Keratinocyte (primary cell): ENCODE results near the gene LDLRAP1. TPM values are rescaled to one million over a fixed set of nuclear protein-coding genes. Genes with fewer than 3 reads are reported as not detected.

Source experiments
- DNase-seq: peaks from one replicate; pipeline ENCODE4 v3.0.0-alpha.2; 2011; ENCODE audit warnings: low read depth, missing footprints, low spot score
- FAIRE-seq: peaks from 2 replicates; lab custom pipeline; 2011; peaks lifted over from hg19 to GRCh38; lab: Jason Lieb, UNC
- H2AFZ ChIP-seq: 2 replicates; pipeline ENCODE4 v1.6.0; 2012; ENCODE audit warnings: low read length, control low read depth, inconsistent platforms; ENCODE audit not compliant: control insufficient read depth
- H3K27ac ChIP-seq: 2 replicates; pipeline ENCODE4 v1.5.1; 2011; ENCODE audit warnings: low read length; ENCODE audit not compliant: control insufficient read depth, insufficient read depth
- H3K27me3 ChIP-seq: 3 replicates; pipeline ENCODE4 v1.6.0; 2011; ENCODE audit warnings: low read length; ENCODE audit not compliant: control insufficient read depth, insufficient read depth; ENCODE audit errors: extremely low read depth
- H3K36me3 ChIP-seq, 2 experiments: 2 replicates in 1 of 2; 3 replicates in 1 of 2; pipeline ENCODE4 v1.5.1; 2011; ENCODE audit warnings: low read length in 2 of 2, mild to moderate bottlenecking in 1 of 2; ENCODE audit not compliant: control insufficient read depth in 2 of 2, insufficient read depth in 2 of 2; ENCODE audit errors: extremely low read depth in 1 of 2
- H3K4me1 ChIP-seq: 3 replicates; pipeline ENCODE4 v1.5.1; 2011; ENCODE audit warnings: low read length; ENCODE audit not compliant: control insufficient read depth, insufficient read depth; ENCODE audit errors: extremely low read depth
- H3K4me2 ChIP-seq: 3 replicates; pipeline ENCODE4 v1.6.0; 2011; ENCODE audit warnings: low read depth, low read length; ENCODE audit not compliant: control insufficient read depth, insufficient read depth; ENCODE audit errors: extremely low read depth
- H3K4me3 ChIP-seq, 3 experiments: fragments of 200-600 bp in 1 of 3; sonication (generic) in 1 of 3; 2 replicates in 2 of 3; 3 replicates in 1 of 3; pipeline ENCODE4 v1.5.1; 2011 to 2016; ENCODE audit warnings: low read length in 3 of 3, mild to moderate bottlenecking in 3 of 3, control low read depth in 2 of 3, inconsistent platforms in 1 of 3, low read depth in 1 of 3, mixed read lengths in 1 of 3, mixed run types in 1 of 3, moderate library complexity in 1 of 3; ENCODE audit not compliant: control insufficient read depth in 2 of 3, insufficient read depth in 2 of 3; ENCODE audit errors: extremely low read depth in 1 of 3
- H3K79me2 ChIP-seq: 2 replicates; pipeline ENCODE4 v1.6.0; 2012; ENCODE audit warnings: low read length; ENCODE audit not compliant: control insufficient read depth, insufficient read depth
- H3K9ac ChIP-seq: 3 replicates; pipeline ENCODE4 v1.6.0; 2011; ENCODE audit warnings: low read length; ENCODE audit not compliant: control insufficient read depth, insufficient read depth; ENCODE audit errors: extremely low read depth
- H3K9me1 ChIP-seq: 3 replicates; pipeline ENCODE4 v1.6.0; 2011; ENCODE audit warnings: low read length; ENCODE audit not compliant: control insufficient read depth, insufficient read depth; ENCODE audit errors: extremely low read depth
- H3K9me3 ChIP-seq: 2 replicates; pipeline ENCODE4 v1.5.1; 2012; ENCODE audit warnings: low read depth, low read length; ENCODE audit not compliant: control insufficient read depth
- H4K20me1 ChIP-seq: 3 replicates; pipeline ENCODE4 v1.6.0; 2011; ENCODE audit warnings: low read length; ENCODE audit not compliant: control insufficient read depth, insufficient read depth; ENCODE audit errors: extremely low read depth
- EZH2 ChIP-seq: IDR thresholded peaks from one replicate; pipeline ENCODE4 v1.6.1; 2012; ENCODE audit warnings: inconsistent platforms, mild to moderate bottlenecking, low read length, moderate library complexity
- dilution Hi-C: fragments of 300-500 bp; cut with MboI; formaldehyde crosslinking; loops from one replicate; pipeline ENCODE4 v1.7.0; 2020; ENCODE audit warnings: low sequenced_read_pairs; ENCODE audit not compliant: extremely low pct_ligation_motif_present
- polyA plus RNA-seq, 5 experiments: library from polyadenylated mRNA; depleted of rRNA in 3 of 5; stranded (reverse) in 3 of 5; stranded (forward) in 1 of 5; unstranded in 1 of 5; fragments of >200 nt; gene quantifications; 1 replicate in 1 of 5; 2 replicates in 3 of 5; 3 replicates in 1 of 5; pipeline versions ENCODE4 v1.2.1 to v1.2.3, GENCODE V29; 2011 to 2012; ENCODE audit warnings: missing spikeins in 2 of 5, low read depth in 1 of 5, low replicate concordance in 1 of 5
- TF ChIP-seq, protein P1 (sequence below), 3 experiments: IDR thresholded peaks in 1 of 3; conservative IDR thresholded peaks in 1 of 3; optimal IDR thresholded peaks in 1 of 3; 2 replicates in 2 of 3; 3 replicates in 1 of 3; pipeline versions ENCODE3 to v1.5.1; 2011; ENCODE audit warnings: low read length in 3 of 3, mild to moderate bottlenecking in 3 of 3, moderate library complexity in 2 of 3, control low read depth in 1 of 3, inconsistent platforms in 1 of 3; ENCODE audit not compliant: insufficient read depth in 2 of 3; ENCODE audit errors: extremely low read depth in 1 of 3

LDLRAP1 gene
- polyA plus RNA-seq, 1 donor (not counting 4 experiments of a cell fraction or from before 2014, with no cell fraction given) = 22.3 TPM

DNA sequence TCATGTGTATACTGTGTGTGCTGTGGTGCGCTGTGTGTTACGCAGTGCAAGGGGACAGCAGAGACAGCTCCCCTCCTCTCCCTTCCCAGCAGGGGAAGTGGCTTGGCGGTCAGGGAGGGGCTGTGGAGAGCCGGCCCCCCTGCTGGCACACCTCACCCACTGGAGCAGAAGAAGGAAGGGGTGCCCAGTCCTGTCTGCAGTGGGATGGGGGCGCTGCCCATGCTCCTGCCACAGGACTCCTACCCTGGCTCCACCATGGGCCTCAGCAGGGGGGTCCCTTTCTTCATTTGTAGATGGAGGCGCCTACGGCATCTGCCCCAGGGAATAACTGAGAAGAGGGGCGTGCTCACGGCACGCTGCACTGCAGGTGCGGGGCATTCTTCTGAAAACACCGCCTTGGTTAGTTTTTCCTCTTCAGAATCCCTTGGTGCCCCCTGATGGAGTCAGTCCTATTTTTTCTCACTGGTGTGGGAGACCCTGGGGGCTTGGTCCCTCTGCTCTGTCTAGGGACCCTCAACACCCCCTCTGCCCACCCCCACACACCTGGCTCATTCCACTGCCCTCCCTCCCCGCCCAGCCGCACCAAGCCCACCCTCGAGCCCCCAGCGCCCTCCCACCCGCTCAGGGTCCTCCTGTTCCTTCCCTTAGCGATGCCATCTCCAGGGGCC is 13.8 kb upstream of the LDLRAP1 start:
- Histone ChIP-seq H3K36me3 (no peaks in the 10 kb centered on the region), H3K9ac (no peak overlapping the region), H2AFZ (no peak overlapping the region), H3K27me3 (peaks cover 10% of the 10 kb centered on the region), H3K27ac (no peak overlapping the region), H3K4me1 (peaks cover 15% of the 10 kb centered on the region), H4K20me1 (no peaks in the 10 kb centered on the region), H3K4me2 (no peak overlapping the region), H3K79me2 (no peaks in the 10 kb centered on the region), H3K9me1 (no peaks in the 10 kb centered on the region), H3K9me3 (peaks cover 2% of the 10 kb centered on the region), H3K4me3 (no peak overlapping the region)
- dilution Hi-C loops = no loop called here
- TF ChIP-seq, protein P1, sequence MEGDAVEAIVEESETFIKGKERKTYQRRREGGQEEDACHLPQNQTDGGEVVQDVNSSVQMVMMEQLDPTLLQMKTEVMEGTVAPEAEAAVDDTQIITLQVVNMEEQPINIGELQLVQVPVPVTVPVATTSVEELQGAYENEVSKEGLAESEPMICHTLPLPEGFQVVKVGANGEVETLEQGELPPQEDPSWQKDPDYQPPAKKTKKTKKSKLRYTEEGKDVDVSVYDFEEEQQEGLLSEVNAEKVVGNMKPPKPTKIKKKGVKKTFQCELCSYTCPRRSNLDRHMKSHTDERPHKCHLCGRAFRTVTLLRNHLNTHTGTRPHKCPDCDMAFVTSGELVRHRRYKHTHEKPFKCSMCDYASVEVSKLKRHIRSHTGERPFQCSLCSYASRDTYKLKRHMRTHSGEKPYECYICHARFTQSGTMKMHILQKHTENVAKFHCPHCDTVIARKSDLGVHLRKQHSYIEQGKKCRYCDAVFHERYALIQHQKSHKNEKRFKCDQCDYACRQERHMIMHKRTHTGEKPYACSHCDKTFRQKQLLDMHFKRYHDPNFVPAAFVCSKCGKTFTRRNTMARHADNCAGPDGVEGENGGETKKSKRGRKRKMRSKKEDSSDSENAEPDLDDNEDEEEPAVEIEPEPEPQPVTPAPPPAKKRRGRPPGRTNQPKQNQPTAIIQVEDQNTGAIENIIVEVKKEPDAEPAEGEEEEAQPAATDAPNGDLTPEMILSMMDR (optimal IDR thresholded peaks at IDR 0.05 in 1 of 3, IDR thresholded peaks at IDR 0.05 in 1 of 3, conservative IDR thresholded peaks at IDR 0.05 in 1 of 3; ENCODE audit: extremely low read depth in 1 of 3, insufficient read depth in 2 of 3, low read length in 3 of 3) = no peak
- TF ChIP-seq EZH2 = no peak
- no peak for DNase-seq
- no peak for FAIRE-seq

DNA sequence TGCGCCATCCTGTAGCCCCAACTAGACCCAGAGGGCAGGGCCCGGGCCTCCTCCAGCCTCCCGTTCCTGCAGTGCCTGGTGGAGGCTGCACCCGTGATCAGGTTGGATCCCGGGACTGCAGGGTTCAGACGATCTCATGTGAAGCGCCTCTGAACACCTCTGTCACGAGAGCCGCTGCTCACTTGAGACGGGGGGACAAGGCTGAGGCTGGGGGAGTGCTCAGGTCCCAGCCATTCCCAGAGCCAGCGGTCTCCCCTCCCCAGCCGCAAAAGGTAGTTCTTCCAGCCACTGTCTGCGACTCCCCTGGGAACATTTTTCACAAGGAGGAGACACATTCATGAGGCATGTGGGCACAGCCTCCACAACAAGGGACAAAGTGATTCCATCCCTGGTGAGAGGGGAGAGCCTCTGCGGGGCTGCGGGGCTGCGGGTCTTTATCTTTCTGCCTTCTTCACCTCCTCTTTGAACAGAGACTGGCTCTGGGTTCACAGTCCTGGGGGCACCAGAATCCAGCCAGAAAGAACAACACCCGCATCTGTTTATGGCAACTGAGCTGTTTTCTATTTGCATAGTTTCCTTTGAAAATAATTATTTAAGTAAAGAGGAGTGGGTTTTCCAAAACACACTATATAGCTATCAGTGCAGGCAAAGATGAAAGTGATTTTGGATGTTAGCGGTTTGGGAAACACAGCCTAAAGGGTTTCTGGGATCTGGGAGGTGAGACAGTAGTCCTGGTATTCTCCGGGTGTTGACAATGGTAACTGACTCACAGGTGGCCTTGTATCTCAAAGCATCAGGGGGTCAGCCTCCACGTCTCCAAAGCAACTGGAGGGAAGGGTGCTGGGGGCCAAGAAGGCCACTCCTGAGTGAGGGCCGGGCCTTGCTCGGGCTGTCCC is 13.0 kb upstream of the LDLRAP1 start:
- TF ChIP-seq, protein P1 (optimal IDR thresholded peaks at IDR 0.05 in 1 of 3, IDR thresholded peaks at IDR 0.05 in 1 of 3, conservative IDR thresholded peaks at IDR 0.05 in 1 of 3; ENCODE audit: extremely low read depth in 1 of 3, insufficient read depth in 2 of 3, low read length in 3 of 3) = no peak
- no peak for TF ChIP-seq EZH2
- no peak for DNase-seq
- Histone ChIP-seq H3K4me2 (no peak overlapping the region), H3K79me2 (no peaks in the 10 kb centered on the region), H3K4me3 (no peak overlapping the region), H2AFZ (no peak overlapping the region), H4K20me1 (no peaks in the 10 kb centered on the region), H3K4me1 (peaks cover 15% of the 10 kb centered on the region), H3K9me3 (no peaks in the 10 kb centered on the region), H3K9me1 (no peaks in the 10 kb centered on the region), H3K27me3 (peaks cover 7% of the 10 kb centered on the region), H3K27ac (no peak overlapping the region), H3K9ac (no peak overlapping the region), H3K36me3 (no peaks in the 10 kb centered on the region)
- FAIRE-seq = no peak
- dilution Hi-C loops = no loop called here
